Measurements from ENCODE around the gene LRFN4. TPM values are rescaled to one million over a fixed set of nuclear protein-coding genes. Genes with fewer than 3 reads are reported as not detected.

LRFN4 gene
- total RNA-seq, 1 experiment from 2014 or later = 56.7 TPM

- intact Hi-C loops (cut with micrococcal nuclease; ENCODE audit: unreplicated experiment) = no loop called here
- H3K36me3 ChIP-seq (ENCODE audit: control insufficient read depth, insufficient read depth, low read length) = no peaks in the 10 kb centered on the region
- CTCF ChIA-PET = interaction anchor here (1.1 to 1.7 kb wide), 3 partner anchors 9 to 27 kb away, joined by 3 to 4 read pairs (median 3); no protein-coding TSS in a partner anchor
- BruUV-seq (replicated peaks) = no TSS peak
- peaks cover 28% of the 10 kb centered on the region for H3K4me1 ChIP-seq (ENCODE audit: control insufficient read depth, insufficient read depth, low read length)
- TF ChIP-seq CTCF (IDR thresholded peaks at IDR 0.05) (no peak), TCF7L2 (IDR thresholded peaks at IDR 0.05; ENCODE audit: low read depth, low read length) (no peak), SIN3A (IDR thresholded peaks at IDR 0.05; ENCODE audit: borderline replicate concordance, insufficient read depth, low read depth, low read length) (no peak), REST (IDR thresholded peaks at IDR 0.05; ENCODE audit: insufficient read depth in 1 of 2, low read depth in 2 of 2, low read length in 1 of 2) (no peak), POLR2AphosphoS5 (IDR thresholded peaks at IDR 0.05; ENCODE audit: low read depth, low read length) (no peak)
- ATAC-seq (no peak), DNase-seq (ENCODE audit: low read depth, low spot score) (no peak)
- POLR2A ChIA-PET = interaction anchor here (0.6 kb wide), 1 partner anchor 159 kb away, joined by 10 read pairs; no protein-coding TSS in a partner anchor
- no peak overlapping the region for H3K4me3 ChIP-seq (ENCODE audit: low read depth in 2 of 2, low read length in 2 of 2)
- in situ Hi-C loops (cut with HindIII; ENCODE audit: low pct_unique_long_range_greater_than_20kb, low sequenced_read_pairs) = no loop called here
- H3K9me3 ChIP-seq (ENCODE audit: control insufficient read depth, insufficient read depth, low read depth, low read length) = no peaks in the 10 kb centered on the region
- H3K27ac ChIP-seq (ENCODE audit: low read length) = no peak overlapping the region
- no peaks in the 10 kb centered on the region for H3K27me3 ChIP-seq (ENCODE audit: control insufficient read depth, insufficient read depth, low read length)
Measured at GRCh38 chr11:66881451-66881835, 24.6 kb downstream of the LRFN4 start.

GRCh38 chr11:66881927-66882452 is 25.1 kb downstream of the LRFN4 start:
- Histone ChIP-seq H3K27me3 (ENCODE audit: control insufficient read depth, insufficient read depth, low read length) (no peaks in the 10 kb centered on the region), H3K4me1 (ENCODE audit: control insufficient read depth, insufficient read depth, low read length) (peaks cover 32% of the 10 kb centered on the region), H3K9me3 (ENCODE audit: control insufficient read depth, insufficient read depth, low read depth, low read length) (no peaks in the 10 kb centered on the region), H3K36me3 (ENCODE audit: control insufficient read depth, insufficient read depth, low read length) (no peaks in the 10 kb centered on the region), H3K27ac (ENCODE audit: low read length) (no peak overlapping the region), H3K4me3 (ENCODE audit: low read depth in 2 of 2, low read length in 2 of 2) (no peak overlapping the region)
- ATAC-seq = no peak
- no peak for DNase-seq (ENCODE audit: low read depth, low spot score)
- no TSS peak for BruUV-seq (replicated peaks)
- TF ChIP-seq SIN3A (IDR thresholded peaks at IDR 0.05; ENCODE audit: borderline replicate concordance, insufficient read depth, low read depth, low read length) (no peak), TCF7L2 (IDR thresholded peaks at IDR 0.05; ENCODE audit: low read depth, low read length) (no peak), CTCF (IDR thresholded peaks at IDR 0.05) (no peak), POLR2AphosphoS5 (IDR thresholded peaks at IDR 0.05; ENCODE audit: low read depth, low read length) (no peak), REST (IDR thresholded peaks at IDR 0.05; ENCODE audit: insufficient read depth in 1 of 2, low read depth in 2 of 2, low read length in 1 of 2) (no peak)
- POLR2A ChIA-PET = interaction anchor here (0.6 kb wide), 1 partner anchor 124 kb away, joined by 9 read pairs; no protein-coding TSS in a partner anchor
- CTCF ChIA-PET = interaction anchor here (0.6 to 1.7 kb wide), 6 partner anchors 9 to 80 kb away, joined by 3 to 8 read pairs (median 4); no protein-coding TSS in a partner anchor
- intact Hi-C loops (cut with micrococcal nuclease; ENCODE audit: unreplicated experiment) (no loop called here), in situ Hi-C loops (cut with HindIII; ENCODE audit: low pct_unique_long_range_greater_than_20kb, low sequenced_read_pairs) (no loop called here)
